GM19099 (cell line): ENCODE data around the gene PFKFB1.

ENCODE experiments used
- POLR2A ChIP-seq: IDR thresholded peaks from 3 replicates; pipeline ENCODE4 v1.6.1; 2011; ENCODE audit warnings: low read depth; ENCODE audit not compliant: insufficient read length; ENCODE audit errors: extremely low read depth

Gene PFKFB1

GRCh38 chrX:55005256-55005655 is 11.3 kb upstream of the PFKFB1 start:
- TF ChIP-seq POLR2A, result no peak

- TF ChIP-seq POLR2A, result no peak
Observed at GRCh38 chrX:55004231-55004630, 10.2 kb upstream of the PFKFB1 start.

GRCh38 chrX:54999717-55000598 is 6.0 kb upstream of the PFKFB1 start, which contains the start of gene APEX2:
Gene APEX2 (plus strand): TSS chrX:55000363. CDS start chrX:55000423, 60 bp downstream.
- peak; percentile 85 for TF ChIP-seq POLR2A

- no peak for TF ChIP-seq POLR2A
Observed at GRCh38 chrX:54995621-54996020, 1.6 kb upstream of the PFKFB1 start.

- TF ChIP-seq POLR2A, result no peak
Observed at GRCh38 chrX:54994668-54995351, 822 bp upstream of the PFKFB1 start.

- TF ChIP-seq POLR2A, result no peak
Observed at GRCh38 chrX:54992911-54993622, 921 bp downstream of the PFKFB1 start.

GRCh38 chrX:54991706-54992105 is 2.3 kb downstream of the PFKFB1 start:
- TF ChIP-seq POLR2A, result no peak

- TF ChIP-seq POLR2A, result no peak
Observed at GRCh38 chrX:54980334-54980733, 13.7 kb downstream of the PFKFB1 start.

GRCh38 chrX:54979432-54979831 is 14.6 kb downstream of the PFKFB1 start:
- no peak for TF ChIP-seq POLR2A

GRCh38 chrX:54978448-54978847 is 15.5 kb downstream of the PFKFB1 start:
- no peak for TF ChIP-seq POLR2A

GRCh38 chrX:54977387-54977786 is 16.6 kb downstream of the PFKFB1 start:
- TF ChIP-seq POLR2A, result no peak

GRCh38 chrX:54964766-54965497 is 29.1 kb downstream of the PFKFB1 start:
- TF ChIP-seq POLR2A, result no peak

GRCh38 chrX:54961750-54962149 is 32.2 kb downstream of the PFKFB1 start:
- TF ChIP-seq POLR2A, result no peak

GRCh38 chrX:54950730-54951375 is 43.1 kb downstream of the PFKFB1 start:
- no peak for TF ChIP-seq POLR2A

GRCh38 chrX:54945224-54945623 is 48.8 kb downstream of the PFKFB1 start:
- TF ChIP-seq POLR2A, result no peak

GRCh38 chrX:54944816-54945215 is 49.2 kb downstream of the PFKFB1 start:
- TF ChIP-seq POLR2A, result no peak
